A549 treated with CpdA at 1 μM for 4 hours (cell line): ENCODE data around the gene COL9A3. TPM values are rescaled to one million over a fixed set of nuclear protein-coding genes. Genes with fewer than 3 reads are reported as not detected.

Source experiments
- total RNA-seq: library from RNA; stranded (reverse); fragments of 200-300 nt; extraction: Qiagen RNA extraction; gene quantifications from 5 replicates; pipeline ENCODE4 v1.2.3, GENCODE V29; 2022; ENCODE audit warnings: low read depth

The COL9A3 gene
- 0.40 to 0.72 TPM (median 0.50 TPM) in 5 replicates for total RNA-seq

DNA sequence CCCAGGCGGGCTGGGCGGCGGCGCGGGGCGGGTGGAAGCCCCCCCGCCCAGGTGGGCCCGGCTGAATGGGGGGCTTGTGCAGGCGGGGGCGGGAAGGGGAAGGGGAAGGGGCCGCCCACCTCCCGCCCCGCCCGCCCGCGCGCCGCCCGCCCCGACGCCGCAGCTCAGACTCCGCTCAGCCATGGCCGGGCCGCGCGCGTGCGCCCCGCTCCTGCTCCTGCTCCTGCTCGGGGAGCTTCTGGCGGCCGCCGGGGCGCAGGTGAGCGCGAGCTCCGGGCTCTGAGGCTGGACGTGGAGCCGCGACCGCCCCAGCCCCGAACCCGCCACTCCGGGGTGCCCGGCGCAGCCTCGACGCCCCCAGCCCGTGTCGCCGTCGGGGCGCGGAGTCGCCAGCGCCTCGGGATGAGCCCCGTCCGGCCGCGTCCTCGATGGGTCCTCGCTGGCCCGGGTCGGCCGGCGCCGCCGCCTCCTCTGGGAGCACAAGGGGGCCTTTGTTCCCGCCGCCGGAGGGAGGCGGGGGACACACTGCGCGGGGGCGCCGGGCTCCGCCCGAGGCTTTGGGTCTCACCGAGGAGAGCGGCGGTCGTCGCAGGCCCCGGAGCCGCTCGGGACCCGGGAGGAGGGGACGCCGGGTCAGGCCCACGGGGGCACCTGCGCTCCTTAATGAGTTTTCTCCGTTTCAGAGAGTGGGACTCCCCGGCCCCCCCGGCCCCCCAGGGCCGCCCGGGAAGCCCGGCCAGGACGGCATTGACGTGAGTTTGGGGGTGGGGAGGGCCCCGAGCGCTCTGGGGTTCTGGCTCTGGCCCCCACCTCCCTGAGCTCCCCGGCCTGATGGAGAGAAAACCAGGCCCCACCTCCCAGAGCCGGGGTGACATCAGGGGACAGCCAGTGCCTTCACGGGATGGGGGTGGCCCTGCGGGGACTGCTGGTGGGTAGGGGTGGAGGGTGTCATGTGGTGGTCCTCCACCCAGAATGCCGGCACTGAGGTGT, at the start of gene COL9A3:
COL9A3 (plus strand) TSS at position 167 of the 990 bp plus-strand sequence; CDS start at position 182, 15 bp downstream.

DNA sequence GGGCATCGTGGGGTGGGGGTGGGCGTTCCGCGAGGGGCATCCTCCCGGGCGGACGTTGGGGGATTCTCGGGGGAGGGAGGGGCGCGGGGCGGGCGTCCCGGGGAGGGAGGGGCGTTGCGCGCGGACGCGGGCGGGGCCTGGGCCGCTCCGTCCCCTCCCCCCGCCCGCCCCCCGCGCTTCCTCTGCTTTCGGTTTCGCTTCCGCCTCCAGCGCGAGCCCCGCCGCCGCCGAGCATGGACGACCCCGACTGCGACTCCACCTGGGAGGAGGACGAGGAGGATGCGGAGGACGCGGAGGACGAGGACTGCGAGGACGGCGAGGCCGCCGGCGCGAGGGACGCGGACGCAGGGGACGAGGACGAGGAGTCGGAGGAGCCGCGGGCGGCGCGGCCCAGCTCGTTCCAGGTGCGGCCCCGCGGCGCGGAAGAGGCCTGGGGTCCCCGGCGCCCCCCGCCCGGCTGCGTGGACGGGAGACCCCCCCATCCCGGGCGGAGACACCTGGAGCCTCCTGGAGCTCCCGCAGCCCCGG, 12.2 kb upstream of the COL9A3 start, which contains the start of gene OGFR:
OGFR (plus strand) TSS at position 209 of the 528 bp plus-strand sequence; CDS start at position 234, 25 bp downstream.

GRCh38 chr20:62861726-62862336, 45.0 kb downstream of the COL9A3 start, which contains the start of gene TCFL5:
Gene TCFL5 (minus strand): TSS chr20:62861822. CDS start chr20:62861670, 152 bp downstream.

Other genes starting within 250 kb of the COL9A3 start
- gene SLCO4A1, start 174.5 kb upstream of the COL9A3 start, total RNA-seq: 4.5 to 9.1 TPM (median 8.6 TPM) in 5 replicates
- 0.09 to 0.45 TPM (median 0.16 TPM) in 5 replicates for gene NTSR1, start 108.2 kb upstream of the COL9A3 start, total RNA-seq
- gene MRGBP, start 20.6 kb upstream of the COL9A3 start, total RNA-seq: 21.4 to 26.5 TPM (median 24.2 TPM) in 5 replicates
- 39.8 to 50.5 TPM (median 45.6 TPM) in 5 replicates for gene OGFR, start 12.2 kb upstream of the COL9A3 start, total RNA-seq
- gene TCFL5, start 44.8 kb downstream of the COL9A3 start, total RNA-seq: 3.8 to 5.2 TPM (median 4.5 TPM) in 5 replicates
- gene DIDO1, start 109.5 kb downstream of the COL9A3 start, total RNA-seq: 21.5 to 25.3 TPM (median 22.7 TPM) in 5 replicates
- gene GID8, start 121.1 kb downstream of the COL9A3 start, total RNA-seq: 20.4 to 23.8 TPM (median 22.2 TPM) in 5 replicates
- 0.05 to 0.08 TPM in 2 of 5 replicates, not detected in the others for gene SLC17A9, start 135.7 kb downstream of the COL9A3 start, total RNA-seq
- not detected in 5 replicates for gene BHLHE23, start 189.9 kb downstream of the COL9A3 start, total RNA-seq